Measurements from ENCODE around the gene MAPKAP1. TPM values are rescaled to one million over a fixed set of nuclear protein-coding genes. Genes with fewer than 3 reads are reported as not detected.
"Not testable (repeated sequence)": the region's sequence is repeated elsewhere in the genome, so short reads cannot be mapped to it uniquely, and the experiment has no call there.

Gene MAPKAP1
- total and polyA plus RNA-seq, 8 donors = 32.7 to 212 (median 78.2) TPM

- Histone ChIP-seq H3K27ac (no peak overlapping the region), H3K36me3 (peaks cover 0 to 21% (median 17%) of the 10 kb centered on the region in 4 donors), H3K4me1 (peaks cover 0 to 10% (median 3%) of the 10 kb centered on the region in 4 donors), H3K27me3 (no peaks in the 10 kb centered on the region), H3K9me3 (no peaks in the 10 kb centered on the region), H3K4me3 (no peak overlapping the region)
- 85 to 94% (median 89%) methylated on average over 12 of the region's 12 CpGs for WGBS, 5 donors
- intact Hi-C loops (cut with DNase I; ENCODE audit: low total_unique reads) = no loop called here
- no peak for DNase-seq
- TF ChIP-seq EP300 (IDR thresholded peaks at IDR 0.05) (no peak), POLR2A (IDR thresholded peaks at IDR 0.05) (no peak), CTCF (IDR thresholded peaks at IDR 0.05) (no peak), POLR2AphosphoS5 (IDR thresholded peaks at IDR 0.05) (no peak)
Measured at GRCh38 chr9:125579030-125579932, 127.7 kb downstream of the MAPKAP1 start.

GRCh38 chr9:125574126-125574877, 132.7 kb downstream of the MAPKAP1 start:
- peaks cover 0 to 8% (median 5%) of the 10 kb centered on the region in 4 donors for H3K9me3 ChIP-seq
- intact Hi-C loops (cut with DNase I; ENCODE audit: low total_unique reads) = no loop called here
- H3K27me3 ChIP-seq = no peaks in the 10 kb centered on the region
- H3K27ac ChIP-seq = no peak overlapping the region
- 86 to 96% (median 91%) methylated on average over 2 of the region's 2 CpGs for WGBS, 5 donors
- no peak for TF ChIP-seq POLR2A (IDR thresholded peaks at IDR 0.05)
- no peak for TF ChIP-seq POLR2AphosphoS5 (IDR thresholded peaks at IDR 0.05)
- no peak for TF ChIP-seq CTCF (IDR thresholded peaks at IDR 0.05)
- no peak for TF ChIP-seq EP300 (IDR thresholded peaks at IDR 0.05)
- peaks cover 0 to 31% (median 13%) of the 10 kb centered on the region in 4 donors for H3K4me1 ChIP-seq
- H3K36me3 ChIP-seq = peaks cover 0 to 7% (median 0%) of the 10 kb centered on the region in 4 donors
- no peak for DNase-seq
- H3K4me3 ChIP-seq = no peak overlapping the region

GRCh38 chr9:125572461-125572860, 134.5 kb downstream of the MAPKAP1 start:
- DNase-seq; H3K4me3 ChIP-seq; H3K27ac ChIP-seq; H3K9me3 ChIP-seq; intact Hi-C loops (cut with DNase I; ENCODE audit: low total_unique reads); H3K36me3 ChIP-seq; H3K27me3 ChIP-seq: not testable (repeated sequence)
- 81 to 100% (median 91%) methylated on average over 1 of the region's 1 CpG for WGBS, 5 donors
- peaks cover 0 to 42% (median 18%) of the 10 kb centered on the region in 4 donors for H3K4me1 ChIP-seq

GRCh38 chr9:125571824-125572223, 135.2 kb downstream of the MAPKAP1 start:
- DNase-seq; H3K9me3 ChIP-seq; H3K4me3 ChIP-seq; intact Hi-C loops (cut with DNase I; ENCODE audit: low total_unique reads); H3K27ac ChIP-seq; H3K27me3 ChIP-seq; H3K36me3 ChIP-seq: not testable (repeated sequence)
- WGBS, 5 donors = 95 to 100% (median 97%) methylated on average over 3 of the region's 3 CpGs
- peaks cover 0 to 43% (median 18%) of the 10 kb centered on the region in 4 donors for H3K4me1 ChIP-seq

- Histone ChIP-seq H3K9me3 (peaks cover 0 to 8% (median 5%) of the 10 kb centered on the region in 4 donors), H3K27me3 (no peaks in the 10 kb centered on the region), H3K4me3 (no peak overlapping the region), H3K4me1 (peaks cover 0 to 46% (median 18%) of the 10 kb centered on the region in 4 donors), H3K27ac (no peak overlapping the region), H3K36me3 (peaks cover 0 to 7% (median 0%) of the 10 kb centered on the region in 4 donors)
- 56 to 87% (median 70%) methylated on average over 2 of the region's 2 CpGs for WGBS, 5 donors
- TF ChIP-seq CTCF (IDR thresholded peaks at IDR 0.05) (no peak), EP300 (IDR thresholded peaks at IDR 0.05) (no peak), POLR2AphosphoS5 (IDR thresholded peaks at IDR 0.05) (no peak), POLR2A (IDR thresholded peaks at IDR 0.05) (no peak)
- intact Hi-C loops (cut with DNase I; ENCODE audit: low total_unique reads) = no loop called here
- no peak for DNase-seq
Measured at GRCh38 chr9:125570246-125570645, 136.8 kb downstream of the MAPKAP1 start.

Measured in stomach (tissue), 9 donors.